Activated B cell treated with CpG ODN at 0.5 μM for 24 hours (primary cell): Measurements from ENCODE around the gene SERPINB1. TPM values are rescaled to one million over a fixed set of nuclear protein-coding genes. Genes with fewer than 3 reads are reported as not detected.
"Not testable (repeated sequence)": the region's sequence is repeated elsewhere in the genome, so short reads cannot be mapped to it uniquely, and the experiment has no call there.

ENCODE experiments used
- ATAC-seq: fragments of 200-7000 bp; cut with Tn5 transposase; one replicate; pipeline ENCODE4 v1.10.0; 2021; ENCODE audit warnings: low read depth, mild to moderate bottlenecking, moderate library complexity
- CTCF ChIA-PET: fragments of 350-600 bp; sonication (Branson Sonifier 250); formaldehyde crosslinking; loops from one replicate; lab custom pipeline; 2021; ENCODE audit warnings: antibody characterized with exemption; lab: Charles Lee
- POLR2A ChIA-PET: fragments of 350-600 bp; sonication (Branson Sonifier 250); formaldehyde crosslinking; loops from one replicate; lab custom pipeline; 2021; ENCODE audit warnings: antibody characterized with exemption; lab: Charles Lee
- DNase-seq: peaks from one replicate; pipeline ENCODE4 v3.0.0; 2022
- H3K27ac Mint-ChIP-seq: one replicate; pipeline ENCODE4 v1.8.0; 2020; ENCODE audit warnings: mixed read lengths
- H3K27me3 Mint-ChIP-seq: one replicate; pipeline ENCODE4 v1.8.0; 2021; ENCODE audit warnings: mixed read lengths
- H3K36me3 Mint-ChIP-seq: one replicate; pipeline ENCODE4 v1.8.0; 2021; ENCODE audit warnings: low read depth, mixed read lengths
- H3K4me1 Mint-ChIP-seq: one replicate; pipeline ENCODE4 v1.8.0; 2021; ENCODE audit warnings: mixed read lengths
- H3K4me3 Mint-ChIP-seq: one replicate; pipeline ENCODE4 v1.8.0; 2020; ENCODE audit warnings: mild to moderate bottlenecking, mixed read lengths
- H3K9me3 Mint-ChIP-seq: one replicate; pipeline ENCODE4 v1.8.0; 2020; ENCODE audit warnings: mixed read lengths
- CTCF ChIP-seq: fragments of 200-600 bp; IDR thresholded peaks from one replicate; pipeline ENCODE4 v1.8.0; 2022; ENCODE audit warnings: antibody characterized with exemption, mild to moderate bottlenecking
- intact Hi-C: fragments of 100-400 bp; cut with micrococcal nuclease; formaldehyde crosslinking; loops from one replicate; pipeline ENCODE4 v1.15.1; 2024
- total RNA-seq: library from RNA; stranded (reverse); gene quantifications from 2 replicates; pipeline ENCODE4 v1.2.3, GENCODE V29; 2022

SERPINB1 gene
- total RNA-seq, 1 donor from 2014 or later: 59.9 TPM

GRCh38 chr6:2862712-2863181 is 21.1 kb upstream of the SERPINB1 start:
- no peaks in the 10 kb centered on the region for H3K27me3 Mint-ChIP-seq
- H3K36me3 Mint-ChIP-seq: peaks cover 6% of the 10 kb centered on the region
- ChIA-PET CTCF (interaction anchor here (1.0 to 2.0 kb wide), 3 partner anchors 9 to 16 kb away, joined by 4 to 10 read pairs (median 5); no protein-coding TSS in a partner anchor), POLR2A (interaction anchor here (1.2 to 6.7 kb wide), 14 partner anchors 9 to 126 kb away, joined by 5 to 93 read pairs (median 14); partner anchors contain the start of genes SERPINB1 and SERPINB9)
- intact Hi-C loops: loop anchor here (1.0 kb wide), 1 partner anchor 8 kb away; no protein-coding TSS in a partner anchor
- H3K9me3 Mint-ChIP-seq: no peaks in the 10 kb centered on the region
- ATAC-seq (peak; percentile 56), DNase-seq (no peak)
- TF ChIP-seq CTCF: no peak
- peaks cover 91% of the 10 kb centered on the region for H3K4me1 Mint-ChIP-seq
- peak overlapping the region; percentile 56 for H3K4me3 Mint-ChIP-seq
- peak overlapping the region; percentile 92 for H3K27ac Mint-ChIP-seq

GRCh38 chr6:2861822-2862164 is 20.1 kb upstream of the SERPINB1 start:
- Mint-ChIP-seq H3K27ac (peak overlapping the region; percentile 92), H3K4me3 (peak overlapping the region; percentile 47), H3K9me3 (no peaks in the 10 kb centered on the region), H3K4me1 (peaks cover 92% of the 10 kb centered on the region), H3K27me3 (no peaks in the 10 kb centered on the region), H3K36me3 (peaks cover 6% of the 10 kb centered on the region)
- ATAC-seq: no peak
- intact Hi-C loops: loop anchor here (1.0 kb wide), 1 partner anchor 7 kb away; no protein-coding TSS in a partner anchor
- ChIA-PET POLR2A (interaction anchor here (1.0 to 6.7 kb wide), 11 partner anchors 8 to 127 kb away, joined by 3 to 93 read pairs (median 15); partner anchors contain the start of gene SERPINB9), CTCF (interaction anchor here (1.0 to 1.4 kb wide), 2 partner anchors 16 to 49 kb away, joined by 3 to 7 read pairs; no protein-coding TSS in a partner anchor)
- no peak for TF ChIP-seq CTCF
- no peak for DNase-seq

- DNase-seq (no peak), ATAC-seq (no peak)
- H3K4me3 Mint-ChIP-seq: peak overlapping the region; percentile 63
- intact Hi-C loops: no loop called here
- ChIA-PET POLR2A (interaction anchor here (1.0 to 6.7 kb wide), 12 partner anchors 8 to 128 kb away, joined by 3 to 93 read pairs (median 14); partner anchors contain the start of gene SERPINB9), CTCF (interaction anchor here (1.0 to 1.4 kb wide), 2 partner anchors 15 to 50 kb away, joined by 3 to 7 read pairs; no protein-coding TSS in a partner anchor)
- H3K36me3 Mint-ChIP-seq: peaks cover 6% of the 10 kb centered on the region
- peak overlapping the region; percentile 92 for H3K27ac Mint-ChIP-seq
- no peaks in the 10 kb centered on the region for H3K27me3 Mint-ChIP-seq
- TF ChIP-seq CTCF: no peak
- peaks cover 92% of the 10 kb centered on the region for H3K4me1 Mint-ChIP-seq
- H3K9me3 Mint-ChIP-seq: no peaks in the 10 kb centered on the region
These were observed 19.6 kb upstream of the SERPINB1 start for GRCh38 chr6:2861060-2861821.

DNA sequence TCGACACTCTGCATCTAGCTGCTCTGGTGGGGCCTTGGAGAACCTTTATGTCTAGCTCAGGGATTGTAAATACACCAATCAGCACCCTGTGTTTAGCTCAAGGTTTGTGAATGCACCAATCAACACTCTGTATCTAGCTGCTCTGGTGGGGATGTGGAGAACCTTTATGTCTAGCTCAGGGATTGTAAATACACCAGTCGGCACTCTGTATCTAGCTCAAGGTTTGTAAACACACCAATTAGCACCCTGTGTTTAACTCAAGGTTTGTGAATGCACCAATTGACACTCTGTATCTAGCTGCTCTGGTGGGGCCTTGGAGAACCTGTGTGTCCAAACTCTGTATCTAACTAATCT is 19.0 kb upstream of the SERPINB1 start:
- Mint-ChIP-seq H3K27ac (peak overlapping the region; percentile 72), H3K4me1 (peaks cover 92% of the 10 kb centered on the region)
- ATAC-seq, intact Hi-C loops, H3K36me3 Mint-ChIP-seq, H3K9me3 Mint-ChIP-seq, H3K4me3 Mint-ChIP-seq, H3K27me3 Mint-ChIP-seq, DNase-seq: not testable (repeated sequence)
- ChIA-PET CTCF (interaction anchor here (1.0 to 1.4 kb wide), 2 partner anchors 15 to 51 kb away, joined by 3 to 7 read pairs; no protein-coding TSS in a partner anchor), POLR2A (interaction anchor here (1.2 to 6.7 kb wide), 8 partner anchors 12 to 80 kb away, joined by 3 to 93 read pairs (median 16); partner anchors contain the start of gene SERPINB9)

- peaks cover 92% of the 10 kb centered on the region for H3K4me1 Mint-ChIP-seq
- H3K36me3 Mint-ChIP-seq, ATAC-seq, H3K9me3 Mint-ChIP-seq, H3K4me3 Mint-ChIP-seq, CTCF ChIA-PET, intact Hi-C loops, DNase-seq, H3K27me3 Mint-ChIP-seq: not testable (repeated sequence)
- POLR2A ChIA-PET: interaction anchor here (1.2 to 6.7 kb wide), 3 partner anchors 32 to 51 kb away, joined by 5 to 93 read pairs (median 21); no protein-coding TSS in a partner anchor
- H3K27ac Mint-ChIP-seq: peak overlapping the region; percentile 97
These were observed 18.4 kb upstream of the SERPINB1 start for GRCh38 chr6:2859798-2860705.
